Activated CD4-positive, alpha-beta T cell treated with anti-CD3 and anti-CD28 coated beads, Interleukin-2, Interleukin-4, amounts not matched to agents 100 ng/mL and 50 ng/mL, durations not matched to agents 16 hours and 8 hours (primary cell): Measurements from ENCODE around the gene ASPHD1.
"Not testable (repeated sequence)": the region's sequence is repeated elsewhere in the genome, so short reads cannot be mapped to it uniquely, and the experiment has no call there.

ENCODE experiments used
- DNase-seq: peaks from one replicate; pipeline ENCODE4 v3.0.0-alpha.2; 2020; ENCODE audit warnings: low spot score

ASPHD1 gene

GRCh38 chr16:29900102-29900887 lies at the start of gene ASPHD1:
Gene ASPHD1 (plus strand): TSS chr16:29900488. CDS start chr16:29900972, 484 bp downstream.
- DNase-seq, result peak; percentile 63

- DNase-seq, result no peak
Observed at GRCh38 chr16:29850998-29851397, 49.3 kb upstream of the ASPHD1 start.

- no peak for DNase-seq
Observed at GRCh38 chr16:29852654-29853053, 47.6 kb upstream of the ASPHD1 start.

GRCh38 chr16:29854520-29855100 lies 45.7 kb upstream of the ASPHD1 start:
- DNase-seq, result no peak

GRCh38 chr16:29857133-29857760 lies 43.0 kb upstream of the ASPHD1 start:
- no peak for DNase-seq

GRCh38 chr16:29858149-29858849 lies 42.0 kb upstream of the ASPHD1 start:
- no peak for DNase-seq

GRCh38 chr16:29858974-29859373 lies 41.3 kb upstream of the ASPHD1 start:
- no peak for DNase-seq

- no peak for DNase-seq
Observed at GRCh38 chr16:29860218-29860617, 40.1 kb upstream of the ASPHD1 start.

- no peak for DNase-seq
Observed at GRCh38 chr16:29862383-29862883, 37.9 kb upstream of the ASPHD1 start.

- DNase-seq, result peak; percentile 97
Observed at GRCh38 chr16:29862884-29863668, 37.2 kb upstream of the ASPHD1 start, which contains the start of gene CDIPT. Gene CDIPT (minus strand): TSS chr16:29863226. CDS start chr16:29862857, 369 bp downstream.

GRCh38 chr16:29863669-29863984 lies 36.7 kb upstream of the ASPHD1 start:
- DNase-seq, result no peak

GRCh38 chr16:29864205-29864604 lies 36.1 kb upstream of the ASPHD1 start:
- DNase-seq, result no peak

GRCh38 chr16:29868396-29869009 lies 31.8 kb upstream of the ASPHD1 start:
- DNase-seq, result no peak

GRCh38 chr16:29869067-29869466 lies 31.2 kb upstream of the ASPHD1 start:
- not testable (repeated sequence) for DNase-seq

- no peak for DNase-seq
Observed at GRCh38 chr16:29871822-29872546, 28.3 kb upstream of the ASPHD1 start.

GRCh38 chr16:29873319-29873718 lies 27.0 kb upstream of the ASPHD1 start:
- no peak for DNase-seq

GRCh38 chr16:29875206-29875605 lies 25.1 kb upstream of the ASPHD1 start:
- DNase-seq, result no peak

- no peak for DNase-seq
Observed at GRCh38 chr16:29876217-29876593, 24.1 kb upstream of the ASPHD1 start.

- no peak for DNase-seq
Observed at GRCh38 chr16:29876594-29877249, 23.6 kb upstream of the ASPHD1 start.
